Activated gamma-delta T cell treated with anti-CD3 and anti-CD28 coated beads, Interleukin-2, amount 50 U/mL, for 16 hours (primary cell): ENCODE results near the gene FOXP1.
"Not testable (repeated sequence)": the region's sequence is repeated elsewhere in the genome, so short reads cannot be mapped to it uniquely, and the experiment has no call there.

Experiments
- DNase-seq: peaks from one replicate; pipeline ENCODE4 v3.0.0-alpha.2; 2020; ENCODE audit warnings: low read depth

Gene FOXP1

DNA sequence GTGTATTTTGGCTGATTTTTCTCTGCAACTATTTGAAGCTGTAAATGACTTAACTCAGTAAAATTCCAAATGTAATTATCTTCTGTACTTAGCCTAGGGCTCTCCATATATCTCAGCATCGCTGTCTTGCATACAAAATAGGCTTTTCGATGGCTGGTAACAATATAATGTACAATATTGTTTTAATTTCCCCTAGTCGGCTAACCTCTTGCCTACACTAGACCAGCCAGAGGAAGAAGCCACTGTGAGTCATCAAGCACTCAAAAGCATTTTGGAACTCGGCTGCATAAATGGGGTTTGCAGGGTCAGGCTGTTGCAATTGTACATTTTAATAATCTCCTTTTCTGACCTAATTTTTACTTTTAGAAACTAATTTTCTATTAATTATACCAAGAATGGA is 583.8 kb downstream of the FOXP1 start:
- DNase-seq, result no peak

DNA sequence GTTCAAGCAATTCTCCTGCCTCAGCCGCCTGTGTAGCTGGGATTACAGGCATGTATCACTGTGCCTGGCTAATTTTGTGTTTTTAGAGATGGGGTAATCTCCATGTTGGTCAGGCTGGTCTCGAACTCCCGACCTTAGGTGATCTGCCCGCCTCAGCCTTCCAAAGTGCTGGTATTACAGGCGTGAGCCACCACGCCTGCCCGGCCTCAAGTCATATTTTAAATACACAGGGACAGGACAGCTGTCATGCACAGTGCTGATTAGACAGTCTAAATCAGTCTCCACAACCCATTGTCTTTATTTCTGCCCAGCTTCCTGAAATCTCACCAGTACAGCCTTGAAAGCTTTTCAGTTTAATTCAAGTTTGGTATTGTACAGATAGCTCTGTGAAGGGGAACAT is 587.4 kb downstream of the FOXP1 start:
- DNase-seq, result no peak

DNA sequence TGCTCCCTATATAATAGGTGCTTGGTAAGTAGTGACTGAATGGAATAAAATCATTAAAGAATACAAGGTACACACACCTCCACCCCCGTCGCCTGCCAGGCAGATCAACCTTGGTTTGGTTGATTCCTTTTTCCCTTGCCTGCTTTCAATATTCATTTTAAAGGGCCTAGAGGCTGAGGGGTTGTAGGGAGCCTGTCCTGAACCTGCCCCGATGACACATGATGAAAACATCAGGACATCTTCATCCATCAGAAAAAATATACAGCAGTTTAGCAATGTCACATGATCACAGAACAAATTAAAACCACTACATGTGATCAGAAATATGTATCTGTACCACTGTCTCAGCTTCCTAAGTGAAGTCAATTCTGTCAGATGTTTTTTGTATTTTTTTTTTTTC is 588.9 kb downstream of the FOXP1 start:
- DNase-seq, result no peak

DNA sequence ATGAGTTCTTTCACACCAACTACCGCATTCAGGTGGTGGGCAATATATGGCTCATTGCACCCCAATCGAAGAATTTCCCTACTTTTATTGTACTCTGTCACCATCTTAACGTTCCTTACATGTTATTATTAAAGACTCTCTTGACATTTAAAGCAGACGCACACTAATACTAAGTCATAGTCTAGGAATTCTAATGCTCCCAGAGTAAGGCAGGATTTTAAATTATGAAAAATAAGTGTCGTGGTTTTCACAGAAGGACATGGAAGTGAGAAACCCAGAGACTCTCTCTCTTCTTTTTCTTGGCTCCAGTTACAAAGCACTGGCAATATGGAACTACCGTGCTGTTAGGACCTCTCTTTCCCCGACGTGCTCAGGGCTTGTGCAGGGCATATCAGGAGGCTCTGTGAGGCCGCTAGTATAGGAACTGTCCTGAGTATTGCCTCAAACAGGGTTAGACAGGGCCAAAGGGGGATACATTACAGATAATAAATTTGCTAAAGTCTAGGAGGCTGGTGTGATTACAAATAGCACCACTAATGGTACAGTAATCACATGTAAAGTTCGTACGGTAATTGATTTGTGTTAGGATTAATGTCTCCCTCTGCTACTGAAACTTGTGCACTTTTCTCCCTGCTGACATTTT is 590.8 kb downstream of the FOXP1 start:
- no peak for DNase-seq

DNA sequence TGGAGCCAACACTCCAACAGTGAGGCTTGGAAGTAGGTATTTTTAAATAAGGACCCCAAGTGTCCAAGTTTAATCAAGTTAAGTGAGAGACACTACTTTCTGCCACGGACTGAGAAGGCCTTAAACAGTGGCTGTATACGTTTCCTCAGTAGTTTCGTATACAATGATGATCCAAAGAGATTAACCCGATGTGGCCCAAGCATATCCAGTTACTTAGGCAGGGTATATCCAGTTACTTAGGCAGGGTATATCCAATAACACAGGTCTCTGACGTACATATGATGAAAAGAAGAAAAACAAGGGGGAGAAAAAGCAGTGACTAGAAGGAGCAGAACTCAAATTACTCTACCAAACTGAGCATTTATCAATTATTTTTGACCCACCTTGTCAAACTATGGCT is 591.4 kb downstream of the FOXP1 start:
- no peak for DNase-seq

DNA sequence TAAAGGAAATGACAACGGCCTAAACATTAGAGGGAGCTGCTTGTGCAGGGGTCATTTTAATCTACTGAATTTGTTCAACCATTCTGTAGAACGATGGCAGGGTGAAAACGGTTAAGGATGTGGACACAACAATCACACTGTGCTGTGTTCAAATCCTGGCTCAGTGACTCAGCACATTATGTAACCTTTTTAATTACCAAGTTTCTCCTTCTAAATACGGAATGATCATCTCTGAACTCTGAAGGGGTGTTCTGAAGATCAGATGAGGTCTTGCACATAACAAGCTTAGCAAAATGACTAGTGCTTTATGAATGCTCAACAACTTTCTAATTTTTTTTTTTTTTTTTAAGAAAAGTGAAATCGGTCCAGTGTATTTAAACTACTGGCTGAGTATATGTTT is 592.8 kb downstream of the FOXP1 start:
- no peak for DNase-seq

DNA sequence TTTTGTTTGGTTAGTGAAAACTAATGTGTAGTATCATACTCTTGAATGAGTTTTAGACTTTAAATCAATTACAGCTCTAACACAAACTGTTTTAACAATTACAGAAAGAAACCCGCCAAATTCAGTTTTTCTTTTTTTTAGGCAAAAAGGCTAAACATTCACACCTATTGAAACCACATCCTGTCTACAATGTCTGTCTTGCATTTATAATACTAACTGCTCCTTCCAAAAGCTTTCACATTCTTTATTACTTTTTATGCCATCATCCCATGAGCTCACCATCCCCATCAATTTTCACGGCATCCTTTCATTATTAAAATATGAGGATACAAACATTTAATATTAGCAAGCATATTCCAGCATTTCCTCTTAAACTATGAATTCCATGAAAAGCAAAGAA is 593.3 kb downstream of the FOXP1 start:
- no peak for DNase-seq

DNA sequence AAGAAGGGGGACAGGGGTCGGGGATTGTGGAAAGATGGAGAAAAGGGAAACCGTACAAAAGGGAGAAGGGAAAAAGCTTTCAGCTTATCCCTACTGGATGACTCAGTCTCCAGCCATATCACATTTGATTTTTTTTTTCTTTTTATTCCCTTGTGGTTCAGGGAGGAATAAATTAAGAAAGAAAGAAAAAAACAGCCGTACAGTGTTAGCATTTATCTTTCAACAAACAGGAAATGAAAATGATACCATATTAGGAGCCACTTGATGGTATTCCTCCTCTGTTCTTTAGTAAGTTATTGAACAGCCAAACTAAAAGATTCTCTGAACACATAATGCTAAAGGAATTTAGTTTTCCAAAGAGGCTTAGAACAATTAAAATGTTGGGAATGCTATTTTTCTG is 594.4 kb downstream of the FOXP1 start:
- DNase-seq, result no peak

DNA sequence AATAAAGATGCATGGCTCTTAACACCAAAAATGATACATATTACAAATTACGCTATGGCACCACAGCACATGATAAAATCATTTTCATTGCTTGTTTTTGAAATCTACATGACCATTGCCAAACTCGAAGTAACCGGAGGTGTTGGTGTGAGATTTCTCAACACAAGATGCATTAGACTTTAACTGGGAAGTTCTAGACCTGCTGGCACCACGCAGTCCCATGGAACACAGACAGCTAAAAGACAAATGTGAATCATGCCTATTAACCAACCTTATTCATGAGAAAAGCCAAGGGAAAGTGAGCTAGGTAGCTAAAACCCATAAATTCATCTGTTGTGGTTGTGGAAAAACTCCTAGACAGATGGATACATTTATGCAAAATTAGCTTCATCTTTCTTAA is 595.4 kb downstream of the FOXP1 start:
- no peak for DNase-seq

DNA sequence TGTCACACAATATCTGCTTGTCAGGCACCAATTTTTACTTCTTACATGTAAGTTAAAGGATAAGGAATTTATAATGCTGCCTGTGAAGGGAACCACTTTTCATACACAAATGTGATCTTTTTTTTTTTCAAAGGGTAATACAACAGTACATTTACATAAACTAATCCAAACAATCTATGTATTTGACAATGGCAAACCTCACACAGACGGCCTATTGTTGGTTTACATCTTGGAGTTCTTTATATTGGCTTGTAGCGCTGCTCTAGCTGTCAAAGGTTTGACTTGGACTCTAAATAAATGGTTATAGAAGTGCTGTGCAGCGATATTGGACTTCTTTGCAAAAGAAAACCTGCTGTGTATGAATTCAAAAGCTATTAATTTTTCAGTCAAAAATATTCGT is 598.0 kb downstream of the FOXP1 start:
- no peak for DNase-seq

DNA sequence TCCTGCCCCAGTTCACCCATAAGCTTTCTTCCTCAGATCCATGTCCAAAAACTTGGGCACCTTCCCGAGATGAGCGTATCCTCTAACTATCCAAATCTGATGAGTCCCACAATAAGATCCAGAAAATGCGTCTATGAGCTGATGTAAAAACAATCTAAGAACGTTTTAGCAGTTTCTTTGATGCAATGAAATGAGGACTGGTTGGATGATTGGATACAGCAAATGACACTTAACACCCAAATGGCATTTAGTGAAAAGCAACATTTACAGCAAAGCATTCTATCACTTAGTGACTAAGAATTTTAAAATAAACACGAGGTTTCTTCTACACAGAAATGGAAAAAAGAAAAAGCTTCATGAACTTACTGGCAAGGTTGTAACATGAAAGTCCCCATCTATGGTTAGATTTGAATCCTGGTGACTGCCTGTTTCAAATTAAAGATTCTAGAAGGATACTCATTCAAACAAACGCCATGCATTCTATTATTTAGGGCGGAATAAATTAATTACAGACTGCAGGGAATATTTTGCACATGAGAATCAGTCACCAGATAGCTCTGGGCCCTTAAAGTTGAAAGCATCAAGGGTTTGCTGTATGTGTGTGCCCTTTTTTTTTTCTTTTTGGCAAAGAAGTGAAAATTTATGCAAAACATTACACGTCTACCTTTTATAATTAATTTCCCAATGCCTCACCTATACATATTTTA is 598.6 kb downstream of the FOXP1 start:
- no peak for DNase-seq

DNA sequence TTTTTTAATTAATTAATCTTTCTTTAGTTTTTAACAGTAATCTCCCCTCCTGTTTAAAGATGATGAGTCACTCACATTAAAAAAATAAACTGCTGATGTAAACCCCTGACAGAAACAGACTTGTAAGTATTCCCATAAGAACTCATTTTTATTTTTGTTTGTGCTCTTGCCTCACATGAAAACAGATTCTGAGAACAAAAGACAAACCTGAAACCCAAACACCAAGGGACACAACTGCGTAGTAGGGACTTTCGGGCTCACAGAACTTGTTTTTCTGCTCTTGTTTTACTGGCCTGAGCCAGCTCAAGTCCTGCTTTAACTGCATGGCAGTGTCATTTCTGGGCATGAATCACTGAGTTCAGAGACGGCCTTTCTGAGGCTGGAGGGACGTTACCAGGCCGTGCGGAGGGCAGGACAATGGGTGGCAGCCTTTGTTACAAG is 600.8 kb downstream of the FOXP1 start:
- no peak for DNase-seq

DNA sequence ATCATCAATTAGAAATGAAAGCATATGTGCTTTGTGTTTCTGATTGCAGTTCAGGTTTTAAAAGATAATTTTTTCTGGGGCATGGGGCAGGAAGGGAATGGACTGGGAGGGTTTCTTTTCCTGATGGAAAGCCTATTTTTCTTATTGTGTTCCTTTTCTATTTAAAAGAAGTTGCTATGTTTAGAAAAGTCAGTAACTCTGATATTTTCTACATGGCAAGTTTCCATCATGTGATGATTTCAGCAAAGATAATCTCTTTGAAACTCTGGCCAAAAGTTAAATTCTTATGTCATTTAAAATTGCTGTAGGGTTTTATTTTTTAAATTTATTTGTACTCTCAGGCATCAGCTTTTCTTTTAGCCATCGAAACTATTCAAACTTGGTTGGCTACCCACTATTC is 601.2 kb downstream of the FOXP1 start:
- no peak for DNase-seq

DNA sequence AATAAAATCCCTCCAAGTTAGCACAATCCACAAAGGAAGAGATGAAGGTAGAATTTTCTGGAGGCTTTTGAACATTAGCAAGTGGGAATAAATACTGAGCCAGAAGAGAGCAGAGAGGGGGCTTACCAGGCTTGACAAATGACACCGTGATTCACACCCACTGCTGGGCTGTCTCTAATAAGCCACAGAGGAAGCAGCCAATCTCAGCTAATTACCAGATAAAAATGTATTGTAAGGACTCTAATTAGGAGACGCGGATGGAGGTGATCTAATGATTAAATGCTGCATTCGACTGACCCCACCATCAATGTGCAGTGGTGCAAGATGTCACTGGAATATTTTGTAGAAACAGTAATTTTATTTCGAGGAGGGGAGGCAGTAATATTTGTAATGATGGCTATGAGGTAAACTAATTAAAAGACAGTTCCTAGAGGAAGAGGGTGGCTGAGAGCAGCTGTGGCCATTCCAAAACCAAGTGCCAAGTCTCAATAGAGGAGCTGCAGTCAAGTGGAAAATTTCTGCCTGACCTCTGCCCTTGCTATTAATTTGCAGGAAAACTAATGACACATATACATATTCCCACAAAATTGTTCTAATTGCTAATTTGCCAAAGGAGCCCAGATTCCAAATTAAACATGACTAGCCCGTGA is 602.2 kb downstream of the FOXP1 start:
- DNase-seq, result no peak

DNA sequence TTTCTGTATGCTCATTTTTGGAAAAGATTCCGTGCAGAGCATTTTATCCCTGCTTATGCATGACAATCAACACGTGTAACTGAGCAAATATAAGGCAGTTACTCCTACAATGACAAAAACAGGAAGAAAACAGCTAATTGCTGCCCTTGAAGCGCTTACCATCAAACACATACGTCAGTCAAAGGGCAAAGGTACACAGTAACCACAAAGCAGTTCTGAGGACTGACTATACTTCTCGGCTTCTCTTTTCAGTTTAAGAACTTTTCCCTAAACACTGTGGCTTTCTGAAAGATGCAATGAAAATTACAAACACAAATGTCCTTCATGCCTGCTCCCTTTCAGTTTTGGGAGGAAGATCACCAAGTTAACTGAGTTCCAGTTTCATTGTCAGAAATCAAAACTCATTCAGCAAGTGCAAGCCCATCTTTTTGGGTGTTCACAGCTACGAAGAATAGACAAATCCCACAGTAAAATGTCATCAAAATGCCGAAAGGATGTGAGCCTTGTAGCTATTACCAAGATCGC is 602.8 kb downstream of the FOXP1 start:
- DNase-seq, result no peak

DNA sequence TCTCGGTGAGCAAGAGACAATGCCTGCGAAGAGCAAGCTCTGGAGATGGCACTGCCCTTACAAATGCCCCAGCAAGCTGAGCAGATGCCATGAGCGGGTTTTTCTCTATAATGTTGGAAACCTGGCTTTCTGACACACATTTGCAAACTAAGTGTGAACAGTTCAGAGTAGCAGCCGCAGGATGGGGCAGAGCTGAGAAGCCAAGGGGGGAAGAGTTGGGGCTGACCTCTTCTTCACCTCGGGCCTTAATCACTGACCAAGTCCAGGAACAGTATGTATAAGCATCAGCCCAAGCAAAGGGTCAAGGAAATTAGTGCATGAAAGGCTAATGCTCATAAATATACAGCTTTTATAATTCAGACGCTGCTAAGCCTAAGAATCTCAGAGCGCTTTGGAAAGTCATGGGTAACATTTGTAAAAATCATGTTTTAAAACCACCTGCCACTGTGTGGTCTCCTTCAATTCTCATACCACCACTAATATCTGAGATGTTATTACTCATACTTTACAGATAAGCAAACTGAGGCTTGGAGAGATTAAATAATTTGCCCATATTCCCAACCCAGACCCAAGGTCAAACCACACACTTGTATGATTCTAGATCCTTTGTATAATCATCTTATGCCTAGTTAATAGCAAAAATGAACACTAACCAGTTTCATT is 603.4 kb downstream of the FOXP1 start:
- no peak for DNase-seq

DNA sequence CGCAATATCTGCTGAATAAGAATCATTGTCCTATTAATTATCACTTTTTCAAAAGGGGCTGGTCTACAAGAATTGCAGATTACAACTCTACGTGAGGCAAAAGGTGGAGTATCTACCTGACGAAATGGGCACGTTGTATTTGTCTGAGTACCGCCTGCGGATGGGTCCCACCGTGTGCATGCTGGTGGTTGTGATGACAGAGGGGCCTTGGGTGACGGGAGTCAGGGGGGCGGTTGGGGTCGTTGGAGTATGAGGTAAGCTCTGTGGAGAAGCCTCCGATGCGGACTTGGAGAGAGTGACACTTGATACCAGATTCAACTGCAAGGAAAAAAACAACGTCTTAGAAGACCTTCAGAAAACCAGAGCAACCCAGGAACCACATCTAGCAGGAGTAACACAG is 605.8 kb downstream of the FOXP1 start:
- DNase-seq, result no peak

DNA sequence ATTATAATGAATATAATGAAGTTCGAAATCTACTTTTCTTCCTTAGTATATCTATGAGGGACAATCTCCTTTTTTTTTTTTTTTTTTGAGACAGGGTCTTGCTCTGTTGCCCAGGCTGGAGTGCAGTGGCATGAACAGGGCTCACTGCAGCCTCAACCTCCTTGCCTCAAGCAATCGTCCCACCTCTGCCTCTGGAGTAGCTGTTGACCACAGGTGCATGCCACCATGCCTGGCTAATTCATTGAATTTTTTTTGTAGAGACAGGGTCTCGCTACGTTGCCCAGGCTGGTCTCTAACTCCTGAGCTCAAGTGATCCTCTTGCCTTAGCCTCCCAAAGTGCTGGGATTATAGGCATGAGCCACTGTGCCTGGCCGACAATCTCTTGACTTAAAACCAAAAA is 607.5 kb downstream of the FOXP1 start:
- not testable (repeated sequence) for DNase-seq

DNA sequence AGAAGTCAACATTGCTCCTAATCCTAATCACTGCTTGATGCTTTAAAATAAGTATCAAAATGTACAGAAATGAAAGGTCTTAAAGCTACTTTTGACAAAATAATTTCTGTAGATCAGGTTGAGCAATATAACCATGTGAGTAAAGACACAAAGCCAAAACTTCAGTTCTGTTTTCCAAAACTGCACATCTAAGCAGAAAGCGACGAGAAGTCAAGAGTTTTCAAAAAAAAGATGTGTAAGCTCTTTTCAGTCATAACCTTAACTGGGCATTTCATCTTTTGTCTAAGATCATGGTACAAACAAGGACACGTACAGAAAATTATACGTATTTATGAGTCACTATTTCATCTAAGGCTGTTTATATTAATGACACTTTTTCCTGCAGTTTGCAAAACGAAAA is 608.8 kb downstream of the FOXP1 start:
- DNase-seq, result no peak

DNA sequence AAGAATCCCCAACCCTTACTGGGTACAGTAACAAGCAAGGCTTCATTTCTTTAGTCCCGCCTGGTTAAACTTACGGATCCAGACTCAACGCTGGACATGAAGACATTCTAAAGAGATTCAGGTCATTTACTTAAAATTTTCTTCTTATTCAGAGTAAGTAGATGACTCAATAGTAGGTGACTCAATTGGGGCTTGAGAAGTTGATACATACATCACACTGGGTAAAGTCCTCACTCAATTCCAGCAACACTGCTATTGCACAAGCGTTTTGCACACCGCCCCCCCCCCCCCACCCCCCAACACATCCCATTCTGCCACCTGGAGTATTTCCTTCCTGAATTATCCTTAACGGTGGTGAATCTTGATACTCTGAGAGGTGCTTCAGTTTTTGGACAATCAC is 610.0 kb downstream of the FOXP1 start:
- no peak for DNase-seq

DNA sequence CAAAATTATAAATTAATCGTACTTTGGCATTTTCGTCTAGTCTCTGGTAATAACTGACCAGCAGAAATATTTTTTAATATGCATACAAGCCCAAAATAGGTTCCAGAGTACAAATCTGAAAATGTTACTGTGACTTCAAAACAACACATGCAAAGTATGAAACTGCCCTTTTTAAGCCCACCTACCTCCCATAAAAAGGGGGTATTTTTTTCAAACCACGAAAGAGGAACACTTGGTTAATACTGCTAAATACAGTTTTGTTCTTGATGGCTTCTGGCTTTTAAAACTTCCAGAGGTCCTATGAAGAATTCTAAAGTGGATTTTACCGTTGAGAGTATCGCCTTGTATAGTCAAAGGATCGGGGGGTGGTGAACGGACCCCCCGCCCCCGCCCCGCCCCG is 610.7 kb downstream of the FOXP1 start:
- no peak for DNase-seq

DNA sequence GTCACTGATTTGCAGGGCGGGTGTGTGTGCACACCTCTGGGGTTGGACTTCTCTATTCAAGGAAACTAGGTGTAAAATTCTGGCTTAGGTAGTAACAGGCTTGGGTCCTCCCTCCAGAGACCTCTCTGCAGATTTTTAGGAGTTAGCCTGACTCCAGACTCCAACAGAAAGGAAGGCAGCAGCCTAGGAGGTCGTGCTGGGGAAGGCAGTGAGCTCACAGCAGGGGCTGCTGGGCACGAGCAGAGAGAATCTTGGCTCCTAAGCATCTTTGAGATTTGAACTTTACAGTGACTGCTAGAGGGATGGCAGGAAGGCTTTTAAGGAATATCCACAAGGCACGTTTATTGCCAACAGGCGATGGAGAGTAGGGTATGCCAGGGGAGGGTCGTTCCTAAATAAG is 612.6 kb downstream of the FOXP1 start:
- DNase-seq, result no peak

DNA sequence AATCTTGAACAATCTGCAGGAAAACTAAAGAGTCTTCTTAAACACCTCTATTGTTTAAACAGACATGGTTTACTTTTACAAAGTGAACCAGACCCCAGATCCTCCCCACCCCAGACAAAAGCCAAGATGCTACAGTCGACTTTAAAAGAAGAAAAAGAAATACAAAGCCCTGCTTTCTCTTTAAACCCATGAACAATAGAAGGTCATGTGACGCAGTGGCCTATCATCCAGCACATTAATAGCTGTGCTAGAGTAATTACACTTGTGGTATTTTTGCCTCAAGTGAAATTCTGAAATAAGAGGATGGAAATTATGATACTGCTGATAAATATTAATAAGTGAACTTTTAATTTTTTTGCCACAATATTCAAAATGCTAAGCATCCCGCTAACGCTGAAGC is 613.4 kb downstream of the FOXP1 start:
- no peak for DNase-seq
